Measurements from ENCODE around the gene ALAS1. TPM values are rescaled to one million over a fixed set of nuclear protein-coding genes. Genes with fewer than 3 reads are reported as not detected.
A peak's percentile ranks its signal among the peaks of the same experiment; 100 is the strongest.

ALAS1 gene
- total RNA-seq, 1 donor from 2014 or later = 134 TPM

- no peak for DNase-seq (ENCODE audit: low spot score)
These were observed 36.0 kb downstream of the ALAS1 start for GRCh38 chr3:52233968-52234367.

- no peak for DNase-seq (ENCODE audit: low spot score)
These were observed 36.8 kb downstream of the ALAS1 start for GRCh38 chr3:52234516-52235447.

- DNase-seq (ENCODE audit: low spot score) = no peak
These were observed 38.5 kb downstream of the ALAS1 start for GRCh38 chr3:52236424-52236886.

GRCh38 chr3:52237006-52237656 is 39.2 kb downstream of the ALAS1 start:
- DNase-seq (ENCODE audit: low spot score) = no peak

DNA sequence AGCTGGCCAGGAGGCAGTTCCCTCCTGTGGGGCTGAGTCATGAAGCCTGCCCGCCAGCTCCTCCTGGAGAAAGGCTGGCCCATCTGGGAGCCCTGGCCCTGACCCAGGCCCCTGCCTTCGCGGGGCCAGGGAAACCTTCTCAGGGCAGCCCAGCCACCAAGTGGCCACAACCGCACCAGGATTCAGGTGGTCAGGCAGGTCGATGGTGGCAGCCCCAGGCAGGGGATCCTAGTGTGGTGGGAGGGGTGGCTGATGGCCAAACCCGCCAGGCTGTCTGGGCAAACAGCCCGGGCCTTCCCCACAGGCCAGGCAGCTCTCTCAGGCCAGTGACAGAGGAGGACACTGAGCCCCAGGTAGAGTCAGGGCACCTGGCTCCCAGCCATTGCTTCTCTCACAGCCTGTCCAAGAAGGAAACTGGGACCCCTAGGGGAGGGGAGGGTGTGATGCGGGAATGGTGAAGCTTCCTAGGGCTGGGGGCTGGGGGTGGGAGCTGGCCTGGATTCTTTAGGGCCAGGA is 39.8 kb downstream of the ALAS1 start:
- DNase-seq (ENCODE audit: low spot score) = no peak

GRCh38 chr3:52238193-52238760 is 40.3 kb downstream of the ALAS1 start:
- no peak for DNase-seq (ENCODE audit: low spot score)

DNA sequence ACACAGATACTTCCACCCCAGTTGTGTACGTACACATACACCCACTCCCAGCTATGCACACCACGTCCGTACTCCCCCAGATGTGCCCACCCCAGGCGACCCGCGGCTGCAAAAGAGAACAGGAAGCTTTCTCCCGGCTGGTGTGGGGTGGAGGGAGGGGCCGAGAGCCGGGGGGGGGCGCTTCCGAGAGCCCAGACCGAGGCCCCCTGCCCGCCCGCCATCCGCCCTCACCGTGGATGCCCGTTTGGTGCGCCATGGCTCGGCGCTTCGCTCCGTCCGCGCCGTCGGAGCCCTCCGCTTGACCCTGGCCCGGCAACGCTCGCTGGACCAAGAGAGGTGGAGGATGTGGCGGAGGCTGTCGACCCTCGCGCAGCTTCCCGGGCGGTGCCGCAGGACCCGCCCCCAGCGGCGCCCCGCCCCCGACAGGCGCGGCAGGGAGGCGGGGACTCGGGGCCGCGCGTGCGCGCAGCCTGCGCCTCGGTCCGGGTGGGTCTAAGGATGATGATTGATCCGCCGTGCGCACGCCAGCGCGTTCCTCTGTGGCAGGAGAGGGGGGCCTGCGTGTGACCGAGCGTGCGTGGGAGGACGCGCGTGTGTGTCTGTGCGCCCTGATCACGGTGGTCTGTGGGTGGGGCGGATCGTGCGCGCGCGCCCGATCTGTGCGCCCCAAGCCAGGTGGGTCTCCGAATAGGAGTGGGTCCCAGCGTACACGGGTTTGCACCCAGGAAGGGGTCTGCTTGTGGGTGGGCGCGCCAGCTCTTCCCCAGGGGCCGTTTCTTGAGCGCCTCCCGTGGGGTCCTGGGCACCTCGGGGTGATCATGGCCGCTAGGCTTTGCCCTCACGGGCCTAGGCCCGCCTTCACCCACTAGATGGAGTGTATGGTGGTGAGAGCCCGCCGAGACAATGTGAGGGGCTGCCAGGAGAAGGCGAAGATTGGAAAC is 41.1 kb downstream of the ALAS1 start, which contains the start of gene TWF2:
Gene TWF2, minus strand, starts transcription at position 398 of the 941 bp plus-strand sequence. Its CDS starts 142 bp downstream, at position 256.
- DNase-seq (ENCODE audit: low spot score) = peak; percentile 95

DNA sequence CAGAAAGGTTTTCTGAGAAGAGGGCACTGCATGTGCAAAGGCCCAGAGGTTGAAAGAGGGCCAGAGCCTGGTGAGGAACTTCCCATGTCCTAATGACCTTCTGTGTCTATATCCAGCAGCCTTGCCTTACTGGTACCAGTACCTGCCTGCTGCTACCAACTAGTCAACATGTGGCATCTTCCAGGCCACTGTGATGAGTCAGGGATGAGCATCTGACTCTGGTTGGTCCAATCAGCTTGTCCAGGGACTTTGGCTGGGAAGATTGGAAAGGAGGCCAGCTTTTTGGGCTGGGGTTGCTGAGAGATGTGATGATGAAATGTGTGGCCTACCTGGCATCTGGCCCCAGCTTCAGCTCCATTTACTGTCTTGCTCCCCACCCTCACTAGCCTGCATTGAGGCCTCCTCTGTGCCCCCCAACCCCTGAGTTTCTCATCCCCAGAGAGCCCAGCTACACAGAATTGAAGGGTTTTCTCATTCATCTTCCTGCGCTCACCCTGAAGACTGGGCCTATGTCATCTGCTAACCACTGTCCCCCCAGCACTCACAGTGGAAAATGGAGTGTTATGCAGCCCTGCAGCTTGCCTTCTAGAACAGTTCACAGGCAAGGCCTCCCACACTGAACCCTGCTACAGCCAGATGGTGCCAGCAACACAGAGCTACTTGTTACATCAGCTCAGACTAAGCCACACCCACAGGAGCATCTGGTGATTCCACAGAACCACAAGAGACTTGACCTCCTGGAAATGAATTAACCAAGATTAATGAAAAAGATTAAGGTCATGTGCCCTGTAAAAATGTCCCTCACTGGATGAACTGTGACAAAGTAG is 42.3 kb downstream of the ALAS1 start:
- peak; percentile 82 for DNase-seq (ENCODE audit: low spot score)

DNA sequence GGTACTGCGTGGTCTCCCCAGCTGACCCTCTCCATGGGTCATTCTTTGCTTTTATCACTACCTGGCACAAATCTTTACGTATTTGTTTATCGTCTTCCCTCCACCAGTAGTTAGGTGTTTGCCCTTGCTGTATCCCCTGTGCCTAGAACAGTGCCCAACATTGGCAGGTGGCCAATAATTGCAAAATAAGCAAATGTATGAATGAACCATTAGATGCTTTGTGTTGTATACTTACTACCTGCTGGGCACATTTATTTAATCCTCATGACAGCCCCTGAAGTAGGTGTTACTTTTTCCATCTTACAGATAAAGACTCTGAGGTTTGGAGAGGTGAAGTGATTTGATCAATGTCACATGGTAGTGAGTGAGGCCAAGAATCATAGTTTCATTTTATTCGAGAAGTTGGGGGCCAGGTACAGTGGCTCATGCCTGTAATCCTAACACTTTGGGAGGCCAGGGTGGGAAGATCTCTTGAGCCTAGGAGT is 43.0 kb downstream of the ALAS1 start:
- DNase-seq (ENCODE audit: low spot score) = no peak

- no peak for DNase-seq (ENCODE audit: low spot score)
These were observed 44.1 kb downstream of the ALAS1 start for GRCh38 chr3:52242039-52242438.

DNA sequence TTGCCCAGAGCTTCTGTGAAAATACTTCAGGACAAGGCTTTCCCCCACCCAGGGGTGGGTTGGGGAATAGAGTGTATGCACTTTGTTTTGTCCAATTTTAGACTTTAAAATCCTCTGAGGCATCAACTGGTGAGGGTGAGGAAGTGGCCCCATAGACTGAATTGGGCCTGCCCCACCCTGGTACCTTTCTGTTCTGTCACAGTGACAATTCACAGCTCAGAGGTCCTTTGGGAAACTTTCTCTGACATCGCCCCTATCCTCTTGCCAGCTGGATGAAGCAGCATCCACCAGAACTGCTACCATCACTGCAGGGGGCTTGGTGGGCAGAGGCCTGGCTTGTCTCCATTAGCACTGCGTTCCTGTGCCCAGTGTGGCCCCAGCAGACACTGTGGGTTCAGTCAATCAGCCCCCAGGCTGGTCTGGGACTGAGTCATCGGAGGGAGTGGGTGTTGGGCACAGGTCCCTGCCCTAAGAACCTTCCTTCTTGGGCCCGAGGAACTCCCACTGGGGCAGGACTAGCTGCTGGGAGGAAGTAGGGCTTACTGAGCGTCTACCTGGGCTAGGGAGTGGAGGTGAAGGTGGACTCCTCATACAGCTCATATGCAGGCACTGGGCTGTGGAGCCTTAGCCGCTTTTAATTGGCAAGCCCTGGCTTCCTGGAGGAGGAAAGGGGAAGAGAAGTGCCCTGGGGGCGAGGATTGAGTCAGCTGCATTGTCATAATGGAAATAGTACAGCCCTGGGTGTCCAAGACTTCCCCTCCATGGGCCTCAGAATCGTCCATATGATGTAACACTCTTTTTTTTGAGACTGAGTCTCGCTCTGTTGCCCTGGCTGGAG is 46.0 kb downstream of the ALAS1 start:
- peak; percentile 87 for DNase-seq (ENCODE audit: low spot score)

GRCh38 chr3:52245322-52246263 is 47.6 kb downstream of the ALAS1 start, which contains the start of gene PPM1M:
PPM1M (plus strand) TSS chr3:52245759; CDS start chr3:52245825, 66 bp downstream.
- DNase-seq (ENCODE audit: low spot score) = peak; percentile 90

GRCh38 chr3:52246264-52246620 is 48.3 kb downstream of the ALAS1 start:
- DNase-seq (ENCODE audit: low spot score) = peak; percentile 47

GRCh38 chr3:52246728-52247408 is 48.9 kb downstream of the ALAS1 start:
- peak; percentile 88 for DNase-seq (ENCODE audit: low spot score)

DNA sequence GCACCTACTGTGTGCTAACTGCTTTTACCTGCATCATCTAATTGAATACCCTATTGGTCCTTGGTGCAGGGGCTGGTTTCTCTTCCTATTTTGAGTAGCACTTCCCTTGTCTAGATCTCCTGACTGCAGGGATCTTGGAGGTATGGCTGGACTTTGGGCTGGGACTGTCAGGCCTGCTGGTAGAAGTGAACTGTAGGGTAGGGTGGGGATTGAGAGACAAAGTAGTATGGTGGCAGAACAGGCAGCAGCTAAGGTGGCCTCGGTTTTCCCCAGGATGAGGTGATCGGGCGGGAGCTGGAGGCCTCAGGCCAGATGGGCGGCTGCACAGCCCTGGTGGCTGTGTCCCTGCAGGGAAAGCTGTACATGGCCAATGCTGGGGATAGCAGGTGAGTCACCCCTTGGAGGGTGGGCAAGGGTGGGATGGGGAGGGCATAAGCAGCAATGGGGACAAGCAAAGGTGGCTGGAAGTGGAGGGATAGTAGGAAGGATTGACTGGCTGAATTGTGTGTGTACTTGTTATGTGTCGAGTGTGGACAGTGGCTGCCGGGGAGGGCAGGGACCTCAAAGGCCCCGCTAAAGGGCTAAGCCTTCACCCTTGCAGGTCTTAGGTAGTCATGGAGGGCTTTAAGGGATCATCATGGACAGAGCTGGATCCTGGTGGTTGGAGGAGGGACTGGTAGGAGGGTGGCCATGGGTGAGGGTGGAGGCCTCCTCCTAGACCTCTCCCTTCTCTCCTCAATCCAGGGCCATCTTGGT is 49.6 kb downstream of the ALAS1 start:
- DNase-seq (ENCODE audit: low spot score) = peak; percentile 69

DNA sequence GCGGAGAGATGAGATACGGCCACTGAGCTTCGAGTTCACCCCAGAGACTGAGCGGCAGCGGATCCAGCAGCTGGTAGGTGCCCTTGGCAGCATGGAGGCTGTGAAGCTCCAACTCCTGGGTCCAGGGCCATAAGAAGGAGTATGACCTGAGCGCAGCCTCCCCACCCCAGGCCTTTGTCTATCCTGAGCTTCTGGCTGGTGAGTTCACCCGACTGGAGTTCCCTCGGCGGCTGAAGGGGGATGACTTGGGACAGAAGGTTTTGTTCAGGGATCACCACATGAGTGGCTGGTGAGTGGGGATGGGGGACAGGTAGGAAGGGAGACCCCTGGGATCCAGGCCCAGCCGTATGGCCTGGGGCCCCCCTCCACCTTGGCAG is 50.2 kb downstream of the ALAS1 start:
- DNase-seq (ENCODE audit: low spot score) = peak; percentile 80

Measured in mesenteric fat pad (tissue), 1 donor.